Thyroid gland (tissue), 4 donors: ENCODE results near the gene CHST2.

ENCODE experiments used
- CTCF ChIP-seq, 6 experiments: fragments of 200-600 bp in 3 of 6; fragments of 450-650 bp in 3 of 6; sonication (generic) in 3 of 6; IDR thresholded peaks; one replicate each; pipeline ENCODE4 v1.5.1; 2016 to 2019; ENCODE audit warnings: antibody characterized with exemption in 6 of 6, mild to moderate bottlenecking in 2 of 6, inconsistent platforms in 1 of 6, moderate library complexity in 1 of 6
- POLR2A ChIP-seq, 2 donors: fragments of 450-650 bp; IDR thresholded peaks; one replicate each; pipeline ENCODE4 v1.6.1; 2017; ENCODE audit warnings: antibody characterized with exemption in 2 of 2, mild to moderate bottlenecking in 2 of 2, moderate library complexity in 1 of 2

GRCh38 chr3:143089965-143090364 is 29.6 kb upstream of the CHST2 start:
- TF ChIP-seq CTCF (IDR thresholded peaks at IDR 0.05) (no peak), POLR2A (IDR thresholded peaks at IDR 0.05) (no peak)
